Measurements from ENCODE around the gene FAM107A. TPM values are rescaled to one million over a fixed set of nuclear protein-coding genes. Genes with fewer than 3 reads are reported as not detected.

FAM107A gene
- total RNA-seq, 4 donors from 2014 or later = 26.4 to 165 (median 59.4) TPM

DNA sequence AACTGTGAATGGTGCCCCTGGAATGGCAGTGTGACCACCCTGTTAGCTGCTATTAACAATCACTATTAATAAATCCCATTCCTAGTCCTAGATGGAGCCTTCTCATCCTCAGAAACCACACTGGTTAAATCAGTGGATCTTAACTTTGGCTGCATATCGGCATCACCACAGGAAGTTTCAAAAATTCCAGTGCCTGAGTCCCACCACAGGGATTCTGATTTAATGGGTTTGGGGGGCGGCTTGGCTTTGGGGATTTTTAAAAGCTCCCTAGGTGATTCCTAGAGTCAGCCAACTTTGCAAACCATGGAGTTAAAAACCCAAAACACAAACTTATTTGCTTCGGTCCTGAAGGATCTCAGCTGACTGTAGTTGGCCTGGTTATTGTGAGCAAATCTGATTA lies 3.1 kb downstream of the FAM107A start:
- ATAC-seq (ENCODE audit: low FRiP score) (no peak), DNase-seq (ENCODE audit: low spot score) (no peak)
- TF ChIP-seq, protein P1, sequence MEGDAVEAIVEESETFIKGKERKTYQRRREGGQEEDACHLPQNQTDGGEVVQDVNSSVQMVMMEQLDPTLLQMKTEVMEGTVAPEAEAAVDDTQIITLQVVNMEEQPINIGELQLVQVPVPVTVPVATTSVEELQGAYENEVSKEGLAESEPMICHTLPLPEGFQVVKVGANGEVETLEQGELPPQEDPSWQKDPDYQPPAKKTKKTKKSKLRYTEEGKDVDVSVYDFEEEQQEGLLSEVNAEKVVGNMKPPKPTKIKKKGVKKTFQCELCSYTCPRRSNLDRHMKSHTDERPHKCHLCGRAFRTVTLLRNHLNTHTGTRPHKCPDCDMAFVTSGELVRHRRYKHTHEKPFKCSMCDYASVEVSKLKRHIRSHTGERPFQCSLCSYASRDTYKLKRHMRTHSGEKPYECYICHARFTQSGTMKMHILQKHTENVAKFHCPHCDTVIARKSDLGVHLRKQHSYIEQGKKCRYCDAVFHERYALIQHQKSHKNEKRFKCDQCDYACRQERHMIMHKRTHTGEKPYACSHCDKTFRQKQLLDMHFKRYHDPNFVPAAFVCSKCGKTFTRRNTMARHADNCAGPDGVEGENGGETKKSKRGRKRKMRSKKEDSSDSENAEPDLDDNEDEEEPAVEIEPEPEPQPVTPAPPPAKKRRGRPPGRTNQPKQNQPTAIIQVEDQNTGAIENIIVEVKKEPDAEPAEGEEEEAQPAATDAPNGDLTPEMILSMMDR (IDR thresholded peaks at IDR 0.05) = no peak

- ATAC-seq (ENCODE audit: low FRiP score) (no peak), DNase-seq (ENCODE audit: low spot score) (no peak)
- TF ChIP-seq, protein P1 (IDR thresholded peaks at IDR 0.05) = no peak
These were observed 3.6 kb downstream of the FAM107A start for GRCh38 chr3:58573640-58574039.

DNA sequence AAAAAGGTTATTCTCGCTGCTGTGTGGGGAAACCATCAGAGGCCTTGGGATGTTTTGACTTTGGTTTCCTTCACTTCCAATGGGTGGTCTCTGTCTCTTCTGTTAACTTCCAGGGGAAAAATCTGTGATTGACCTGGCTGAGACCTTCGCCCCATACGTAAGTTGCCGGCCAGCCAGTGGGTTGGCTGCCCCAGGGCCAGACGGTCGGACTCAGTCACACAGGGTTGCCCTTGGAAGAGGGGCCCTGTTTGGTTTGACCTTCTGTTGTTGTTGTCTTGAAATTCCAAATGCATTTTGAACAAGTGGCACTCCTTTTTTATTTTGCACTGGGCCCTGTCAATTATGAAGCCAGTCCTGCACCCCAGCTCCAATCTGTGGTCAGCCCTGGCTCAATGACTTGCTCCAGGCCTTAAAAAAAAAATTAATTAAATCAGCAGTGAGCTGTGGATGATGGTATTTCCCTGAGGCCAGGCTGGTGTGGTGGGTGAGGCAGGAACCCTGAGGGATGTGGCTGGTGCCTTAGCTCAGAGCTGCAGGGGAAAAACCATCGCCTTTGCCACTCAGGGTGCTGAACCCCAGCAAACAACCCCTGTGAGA lies 4.5 kb downstream of the FAM107A start:
- TF ChIP-seq, protein P1 (IDR thresholded peaks at IDR 0.05) = no peak
- DNase-seq (ENCODE audit: low spot score) (no peak), ATAC-seq (ENCODE audit: low FRiP score) (no peak)

DNA sequence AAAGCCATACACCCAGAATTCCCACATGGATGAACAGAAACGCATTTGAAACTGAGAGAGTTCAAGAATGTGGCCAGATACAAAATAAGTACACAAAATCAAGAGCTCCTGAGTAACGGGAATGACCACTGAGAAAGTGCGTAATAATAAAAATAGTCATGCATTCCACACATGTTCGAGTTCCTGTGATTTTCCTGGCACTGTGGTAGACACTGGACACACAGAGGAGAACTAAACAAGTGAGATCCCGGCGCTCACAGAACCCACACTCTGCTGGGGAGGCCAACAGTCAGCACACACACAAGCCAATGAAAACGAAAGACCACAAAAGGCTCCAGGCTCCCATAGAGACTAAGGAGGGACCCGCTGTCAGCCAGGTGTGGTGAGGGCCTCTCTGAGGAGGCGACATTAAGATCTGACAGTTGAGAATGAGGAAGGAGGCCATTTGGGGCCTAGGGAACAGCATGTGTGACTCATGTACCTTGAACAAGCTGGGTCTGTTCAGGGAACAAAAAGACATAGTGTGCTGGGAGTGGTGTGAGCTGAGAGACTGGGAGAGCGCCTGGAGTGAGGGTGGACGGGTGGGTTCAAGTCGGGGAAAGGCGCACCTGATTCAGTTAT lies 5.1 kb downstream of the FAM107A start:
- ATAC-seq (ENCODE audit: low FRiP score) (no peak), DNase-seq (ENCODE audit: low spot score) (no peak)
- TF ChIP-seq, protein P1 (IDR thresholded peaks at IDR 0.05) = no peak

- no peak for ATAC-seq (ENCODE audit: low FRiP score)
- TF ChIP-seq, protein P1 (IDR thresholded peaks at IDR 0.05) = no peak
- no peak for DNase-seq (ENCODE audit: low spot score)
These were observed 6.3 kb downstream of the FAM107A start for GRCh38 chr3:58570851-58571250.

DNA sequence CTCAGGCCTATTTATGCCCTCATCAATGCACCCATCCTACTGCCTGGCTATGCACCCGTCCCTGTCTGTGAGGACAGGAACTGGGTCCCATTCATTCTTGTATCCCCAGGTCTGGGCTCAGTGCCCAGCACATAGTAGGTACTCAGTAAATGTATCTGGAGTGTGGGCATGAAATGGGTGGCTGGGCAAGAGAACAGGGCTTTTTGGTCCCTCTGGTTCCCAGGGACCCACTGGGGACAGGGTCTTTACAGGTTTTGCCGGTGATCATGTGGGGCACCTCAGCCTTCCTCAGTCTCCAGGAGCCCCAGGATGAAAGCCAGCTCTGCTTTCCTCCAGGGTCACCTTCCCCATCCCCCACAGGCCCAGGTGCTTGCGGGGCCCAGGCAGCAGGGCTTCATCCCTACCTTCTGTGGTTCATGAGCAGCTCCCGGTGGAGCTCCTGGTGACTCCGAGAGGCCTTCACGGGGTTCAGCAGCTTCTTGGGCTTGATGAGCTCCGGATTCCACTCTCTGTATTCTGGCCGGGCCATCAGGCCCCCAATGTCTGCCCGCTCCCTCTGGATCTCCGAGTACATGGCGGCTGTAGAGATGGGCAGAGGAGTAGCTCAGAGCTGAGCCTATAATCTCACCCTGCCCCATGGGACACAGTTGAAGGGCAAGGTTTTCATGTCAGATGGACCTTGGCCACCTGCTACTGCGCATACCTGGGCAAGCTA lies 7.7 kb downstream of the FAM107A start:
- no peak for DNase-seq (ENCODE audit: low spot score)
- TF ChIP-seq, protein P1 (IDR thresholded peaks at IDR 0.05) = no peak

More for the DNA sequence above, 7.7 kb downstream of the FAM107A start:
- ATAC-seq (ENCODE audit: low FRiP score) = no peak

Measured in omental fat pad (tissue), 4 donors.